HL-60 (cell line): ENCODE data around the gene ALDH2.
"Not testable (repeated sequence)": the region's sequence is repeated elsewhere in the genome, so short reads cannot be mapped to it uniquely, and the experiment has no call there.

Experiments
- DNase-seq, 2 experiments: peaks; one replicate each; pipeline ENCODE4 v3.0.0-alpha.2; 2010 to 2020; ENCODE audit warnings: low read depth in 1 of 2, low spot score in 1 of 2
- H3K27ac ChIP-seq: fragments of 250-450 bp; sonication (Bioruptor Pico); replicated peaks from 2 replicates; pipeline ENCODE4 v1.5.1; 2020; ENCODE audit warnings: mild to moderate bottlenecking, moderate library complexity
- H3K27me3 ChIP-seq: fragments of 250-450 bp; sonication (Bioruptor Pico); 2 replicates; pipeline ENCODE4 v1.5.1; 2021; ENCODE audit warnings: mild to moderate bottlenecking, moderate library complexity; ENCODE audit not compliant: insufficient read depth, poor library complexity, severe bottlenecking
- H3K4me3 ChIP-seq: replicated peaks from 2 replicates; pipeline ENCODE4 v1.5.1; 2011; ENCODE audit warnings: mild to moderate bottlenecking, control low read depth, low read length; ENCODE audit not compliant: insufficient read depth
- CTCF ChIP-seq: IDR thresholded peaks from one replicate; pipeline ENCODE4 v1.5.1; 2011; ENCODE audit warnings: low read length, control low read depth, inconsistent platforms; ENCODE audit not compliant: insufficient read depth
- GABPA ChIP-seq: IDR thresholded peaks from 2 replicates; pipeline ENCODE4 v1.6.1; 2012; ENCODE audit warnings: low read depth
- POLR2AphosphoS5 ChIP-seq: IDR thresholded peaks from 2 replicates; pipeline ENCODE4 v1.6.1; 2012; ENCODE audit warnings: low read depth
- REST ChIP-seq: IDR thresholded peaks from 2 replicates; pipeline ENCODE4 v1.6.1; 2012; ENCODE audit warnings: low read depth; ENCODE audit not compliant: insufficient replicate concordance
- SPI1 ChIP-seq: IDR thresholded peaks from 2 replicates; pipeline ENCODE4 v1.6.1; 2012; ENCODE audit warnings: low read depth, mild to moderate bottlenecking, borderline replicate concordance
- long read RNA-seq: library from polyadenylated mRNA; unstranded; transcript quantifications from one replicate; pipeline ENCODE4 v2.0.0, GENCODE V29; 2020

Gene ALDH2
- long read RNA-seq = 0 reads

- Histone ChIP-seq H3K4me3 (no peak within 1 kb of the TSS), H3K27ac (peak within 1 kb of the TSS; percentile 39; the same call in 1 of the 2 replicates), H3K27me3 (no peaks in the 10 kb centered on the region)
- DNase-seq = no peak
- TF ChIP-seq SPI1 (no peak), REST (no peak), POLR2AphosphoS5 (no peak), GABPA (no peak), CTCF (no peak)
Measured at GRCh38 chr12:111766608-111767361, at the start of gene ALDH2. ALDH2 (plus strand) TSS chr12:111766933; CDS start chr12:111766983, 50 bp downstream.

DNA sequence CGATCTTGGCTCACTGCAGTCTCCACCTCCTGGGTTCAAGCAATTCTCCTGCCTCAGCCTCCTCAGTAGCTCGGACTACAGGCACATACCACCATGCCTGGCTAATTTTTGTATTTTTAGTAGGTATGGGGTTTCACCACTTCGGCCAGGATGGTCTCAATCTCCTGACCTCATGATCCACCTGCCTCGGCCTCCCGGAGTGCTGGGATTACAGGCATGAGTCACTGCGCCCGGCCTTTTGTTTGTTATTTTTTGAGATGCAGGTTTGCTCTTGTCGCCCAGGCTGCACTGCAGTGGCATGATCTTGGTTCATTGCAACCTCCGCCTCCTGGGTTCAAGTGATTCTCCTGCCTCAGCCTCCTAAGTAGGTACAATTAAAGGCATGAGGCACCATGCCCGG is 47.4 kb upstream of the ALDH2 start:
- H3K27me3 ChIP-seq, H3K27ac ChIP-seq, DNase-seq, H3K4me3 ChIP-seq: not testable (repeated sequence)

DNA sequence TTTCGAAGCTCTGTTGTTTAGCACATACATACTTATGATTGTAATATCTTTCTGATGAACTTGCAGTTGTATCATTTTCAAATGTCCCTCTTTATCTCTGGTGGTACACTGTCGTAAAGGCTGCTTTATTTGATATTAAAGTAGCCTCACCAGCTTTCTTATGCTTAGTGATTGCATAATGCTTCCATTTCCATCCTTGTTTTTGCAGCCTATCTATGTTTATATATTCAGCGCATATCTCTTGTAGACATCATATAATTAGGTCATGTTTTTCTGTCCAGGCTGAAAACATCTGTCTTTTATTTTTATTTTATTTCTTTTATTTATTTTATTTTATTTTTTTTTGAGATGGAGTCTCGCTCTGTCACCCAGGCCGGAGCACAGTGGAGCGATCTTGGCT is 46.3 kb upstream of the ALDH2 start:
- DNase-seq = no peak
- no peak overlapping the region for H3K27ac ChIP-seq
- no peak overlapping the region for H3K4me3 ChIP-seq
- H3K27me3 ChIP-seq = no peaks in the 10 kb centered on the region
- TF ChIP-seq POLR2AphosphoS5 (no peak), SPI1 (no peak), CTCF (no peak), GABPA (no peak), REST (no peak)

DNA sequence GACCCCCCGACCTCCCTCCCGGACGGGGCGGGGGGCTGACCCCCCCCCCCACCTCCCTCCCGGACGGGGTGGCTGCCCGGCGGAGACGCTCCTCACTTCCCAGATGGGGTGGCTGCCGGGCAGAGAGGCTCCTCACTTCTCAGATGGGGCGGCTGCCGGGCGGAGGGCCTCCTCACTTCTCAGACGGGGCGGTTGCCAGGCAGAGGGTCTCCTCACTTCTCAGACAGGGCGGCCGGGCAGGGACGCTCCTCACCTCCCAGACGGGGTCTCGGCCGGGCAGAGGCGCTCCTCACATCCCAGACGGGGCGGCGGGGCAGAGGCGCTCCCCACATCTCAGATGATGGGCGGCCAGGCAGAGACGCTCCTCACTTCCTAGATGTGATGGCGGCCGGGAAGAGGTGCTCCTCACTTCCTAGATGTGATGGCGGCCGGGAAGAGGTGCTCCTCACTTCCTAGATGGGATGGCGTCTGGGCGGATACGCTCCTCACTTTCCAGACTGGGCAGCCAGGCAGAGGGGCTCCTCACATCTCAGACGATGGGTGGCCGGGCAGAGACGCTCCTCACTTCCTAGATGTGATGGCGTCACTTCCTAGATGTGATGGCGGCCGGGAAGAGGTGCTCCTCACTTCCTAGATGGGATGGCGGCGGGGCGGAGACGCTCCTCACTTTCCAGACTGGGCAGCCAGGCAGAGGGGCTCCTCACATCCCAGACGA is 42.9 kb upstream of the ALDH2 start:
- not testable (repeated sequence) for H3K4me3 ChIP-seq, DNase-seq, H3K27ac ChIP-seq, H3K27me3 ChIP-seq

GRCh38 chr12:111728795-111729194 is 37.9 kb upstream of the ALDH2 start:
- Histone ChIP-seq H3K27ac (no peak overlapping the region), H3K27me3 (no peaks in the 10 kb centered on the region), H3K4me3 (no peak overlapping the region)
- DNase-seq = no peak
- no peak for TF ChIP-seq GABPA
- TF ChIP-seq POLR2AphosphoS5 = no peak
- TF ChIP-seq REST = no peak
- TF ChIP-seq CTCF = no peak
- no peak for TF ChIP-seq SPI1
